OCI-LY1 (cell line): ENCODE measurements around the gene TPGS2.
A peak's percentile ranks its signal among the peaks of the same experiment; 100 is the strongest.
"Not testable (repeated sequence)": the region's sequence is repeated elsewhere in the genome, so short reads cannot be mapped to it uniquely, and the experiment has no call there.

Experiments
- H2AFZ ChIP-seq: fragments of 200-600 bp; sonication (generic), shearing (Covaris generic); 2 replicates; pipeline ENCODE4 v1.6.0; 2014; ENCODE audit warnings: antibody characterized with exemption, mild to moderate bottlenecking, low read length
- H3F3A ChIP-seq: fragments of 200-600 bp; sonication (generic), shearing (Covaris generic); 2 replicates; pipeline ENCODE4 v1.6.0; 2014; ENCODE audit warnings: mild to moderate bottlenecking, antibody characterized with exemption, low read length, moderate library complexity; ENCODE audit not compliant: insufficient read depth
- H3K27ac ChIP-seq: fragments of 200-600 bp; sonication (generic); 2 replicates; pipeline ENCODE4 v1.5.1; 2014; ENCODE audit warnings: low read length, mixed run types, mild to moderate bottlenecking, low read depth; ENCODE audit not compliant: poor library complexity, severe bottlenecking
- H3K27me3 ChIP-seq: fragments of 200-600 bp; sonication (generic); 2 replicates; pipeline ENCODE4 v1.6.0; 2014; ENCODE audit warnings: antibody characterized with exemption, mild to moderate bottlenecking, low read length, moderate library complexity; ENCODE audit not compliant: insufficient read depth
- H3K36me3 ChIP-seq: fragments of 200-600 bp; sonication (generic); 2 replicates; pipeline ENCODE4 v1.6.1; 2014; ENCODE audit warnings: mild to moderate bottlenecking, antibody characterized with exemption, low read length, moderate library complexity, mixed read lengths; ENCODE audit not compliant: insufficient read depth
- H3K4me1 ChIP-seq: fragments of 200-600 bp; sonication (generic); 2 replicates; pipeline ENCODE4 v1.5.1; 2014; ENCODE audit warnings: mild to moderate bottlenecking, low read length, moderate library complexity; ENCODE audit not compliant: insufficient read depth, severe bottlenecking
- H3K4me2 ChIP-seq: fragments of 200-600 bp; sonication (generic), shearing (Covaris generic); 2 replicates; pipeline ENCODE4 v1.6.1; 2014; ENCODE audit warnings: low read length
- H3K4me3 ChIP-seq: fragments of 200-600 bp; sonication (generic); 2 replicates; pipeline ENCODE4 v1.5.1; 2014; ENCODE audit warnings: low read length, low read depth, mild to moderate bottlenecking, mixed read lengths; ENCODE audit not compliant: poor library complexity, severe bottlenecking
- H3K79me2 ChIP-seq: fragments of 200-600 bp; shearing (Covaris generic); 2 replicates; pipeline ENCODE4 v1.6.1; 2016; ENCODE audit warnings: mixed run types, low read length, mixed read lengths; ENCODE audit not compliant: insufficient read depth
- H3K9ac ChIP-seq: fragments of 200-600 bp; sonication (generic), shearing (Covaris generic); 2 replicates; pipeline ENCODE4 v1.6.1; 2014; ENCODE audit warnings: mild to moderate bottlenecking, low read length, mixed read lengths
- H3K9me2 ChIP-seq: fragments of 200-600 bp; sonication (generic), shearing (Covaris generic); 2 replicates; pipeline ENCODE4 v1.6.1; 2014; ENCODE audit warnings: low read depth, mild to moderate bottlenecking, low read length, mixed read lengths
- H3K9me3 ChIP-seq: fragments of 200-600 bp; shearing (Covaris generic); 2 replicates; pipeline ENCODE4 v1.6.1; 2014; ENCODE audit warnings: low read length, mixed read lengths
- H4K20me1 ChIP-seq: fragments of 200-600 bp; sonication (generic), shearing (Covaris generic); 2 replicates; pipeline ENCODE4 v1.6.0; 2016; ENCODE audit warnings: mild to moderate bottlenecking, low read length; ENCODE audit not compliant: insufficient read depth
- EZH2 ChIP-seq: fragments of 200-600 bp; sonication (generic), shearing (Covaris generic); IDR thresholded peaks from 2 replicates; pipeline ENCODE4 v1.8.0; 2017; ENCODE audit warnings: borderline replicate concordance, mixed run types, mild to moderate bottlenecking, antibody characterized with exemption, low read length, moderate library complexity, mixed read lengths
- TF ChIP-seq, protein P1 (sequence below): fragments of 200-600 bp; sonication (generic), shearing (Covaris generic); IDR thresholded peaks from 2 replicates; pipeline ENCODE4 v1.5.1; 2017; ENCODE audit warnings: mild to moderate bottlenecking, antibody characterized with exemption, low read length, moderate library complexity, mixed read lengths

Gene TPGS2

DNA sequence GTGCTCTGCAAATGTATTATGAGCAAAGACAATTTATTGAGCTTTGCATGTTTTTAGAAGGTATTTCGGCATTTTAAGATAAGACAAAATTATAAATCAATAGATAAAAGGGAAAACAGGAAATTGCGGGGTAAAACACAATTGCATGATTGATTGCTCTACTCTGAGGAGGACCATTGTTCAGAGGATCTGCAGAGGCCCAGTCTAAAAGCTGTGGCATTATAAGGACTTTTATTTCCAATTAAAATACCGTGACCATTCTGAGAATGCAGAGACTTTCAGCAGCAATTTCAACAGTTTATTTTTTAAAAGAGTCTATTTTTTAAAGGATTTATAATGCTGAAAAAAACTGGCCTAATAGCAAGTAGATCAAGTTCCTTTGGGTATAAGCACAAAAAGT lies 62.0 kb downstream of the TPGS2 start:
- Histone ChIP-seq H3K27me3 (peaks cover 5% of the 10 kb centered on the region; the same call in 1 of the 2 replicates), H3K4me1 (peaks cover 8% of the 10 kb centered on the region), H3K4me3 (no peak overlapping the region)

DNA sequence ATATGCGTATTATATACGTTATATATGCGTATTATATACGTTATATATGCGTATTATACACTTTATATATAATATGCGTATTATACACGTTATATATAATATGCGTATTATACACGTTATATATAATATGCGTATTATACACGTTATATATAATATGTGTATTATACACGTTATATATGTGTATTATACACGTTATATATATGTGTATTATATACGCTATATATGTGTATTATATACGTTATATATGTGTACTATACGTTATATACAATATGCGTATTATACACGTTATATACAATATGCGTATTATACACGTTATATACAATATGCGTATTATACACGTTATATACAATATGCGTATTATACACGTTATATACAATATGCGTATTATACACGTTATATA lies 65.8 kb downstream of the TPGS2 start:
- not testable (repeated sequence) for H3F3A ChIP-seq, H3K4me1 ChIP-seq, H2AFZ ChIP-seq, H3K4me3 ChIP-seq, H3K36me3 ChIP-seq, H3K27ac ChIP-seq, H3K27me3 ChIP-seq, H3K9ac ChIP-seq, H3K4me2 ChIP-seq, H4K20me1 ChIP-seq, H3K9me3 ChIP-seq, H3K9me2 ChIP-seq, H3K79me2 ChIP-seq

More for the DNA sequence above, 62.0 kb downstream of the TPGS2 start:
- no peak overlapping the region for H3K4me2 ChIP-seq
- no peaks in the 10 kb centered on the region for H3K36me3 ChIP-seq
- H3K9me3 ChIP-seq: no peaks in the 10 kb centered on the region
- H2AFZ ChIP-seq: no peak overlapping the region
- no peaks in the 10 kb centered on the region for H3K79me2 ChIP-seq
- no peaks in the 10 kb centered on the region for H4K20me1 ChIP-seq
- no peaks in the 10 kb centered on the region for H3F3A ChIP-seq
- no peak overlapping the region for H3K9ac ChIP-seq
- no peak overlapping the region for H3K27ac ChIP-seq
- no peaks in the 10 kb centered on the region for H3K9me2 ChIP-seq
- no peak for TF ChIP-seq EZH2
- TF ChIP-seq, protein P1, sequence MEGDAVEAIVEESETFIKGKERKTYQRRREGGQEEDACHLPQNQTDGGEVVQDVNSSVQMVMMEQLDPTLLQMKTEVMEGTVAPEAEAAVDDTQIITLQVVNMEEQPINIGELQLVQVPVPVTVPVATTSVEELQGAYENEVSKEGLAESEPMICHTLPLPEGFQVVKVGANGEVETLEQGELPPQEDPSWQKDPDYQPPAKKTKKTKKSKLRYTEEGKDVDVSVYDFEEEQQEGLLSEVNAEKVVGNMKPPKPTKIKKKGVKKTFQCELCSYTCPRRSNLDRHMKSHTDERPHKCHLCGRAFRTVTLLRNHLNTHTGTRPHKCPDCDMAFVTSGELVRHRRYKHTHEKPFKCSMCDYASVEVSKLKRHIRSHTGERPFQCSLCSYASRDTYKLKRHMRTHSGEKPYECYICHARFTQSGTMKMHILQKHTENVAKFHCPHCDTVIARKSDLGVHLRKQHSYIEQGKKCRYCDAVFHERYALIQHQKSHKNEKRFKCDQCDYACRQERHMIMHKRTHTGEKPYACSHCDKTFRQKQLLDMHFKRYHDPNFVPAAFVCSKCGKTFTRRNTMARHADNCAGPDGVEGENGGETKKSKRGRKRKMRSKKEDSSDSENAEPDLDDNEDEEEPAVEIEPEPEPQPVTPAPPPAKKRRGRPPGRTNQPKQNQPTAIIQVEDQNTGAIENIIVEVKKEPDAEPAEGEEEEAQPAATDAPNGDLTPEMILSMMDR: no peak

DNA sequence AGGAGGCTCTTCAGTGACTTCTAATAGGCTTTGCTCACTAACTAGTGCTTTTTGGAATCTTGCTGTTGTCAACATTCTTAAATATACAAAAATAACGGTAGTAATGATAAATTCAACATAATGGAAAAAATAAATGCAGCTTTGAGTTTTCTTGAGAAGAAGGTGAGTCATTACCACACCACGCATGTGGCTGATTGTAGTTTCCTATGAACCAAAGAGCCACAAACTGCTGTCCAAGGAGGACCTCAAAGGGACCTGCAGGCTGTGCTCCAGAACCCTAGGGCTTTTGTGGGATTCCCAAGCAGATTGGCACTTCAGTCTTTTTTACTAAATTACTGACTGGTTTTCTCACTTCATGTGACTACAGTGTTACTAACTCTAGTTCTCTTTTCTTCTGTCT lies 66.7 kb downstream of the TPGS2 start:
- Histone ChIP-seq H3K9me2 (no peaks in the 10 kb centered on the region), H2AFZ (no peak overlapping the region), H3K27ac (no peak overlapping the region), H3K4me3 (no peak overlapping the region), H3F3A (no peaks in the 10 kb centered on the region), H3K9me3 (no peaks in the 10 kb centered on the region), H4K20me1 (no peaks in the 10 kb centered on the region), H3K4me2 (no peak overlapping the region), H3K9ac (no peak overlapping the region), H3K4me1 (no peaks in the 10 kb centered on the region), H3K79me2 (no peaks in the 10 kb centered on the region), H3K27me3 (peaks cover 5% of the 10 kb centered on the region; the same call in 1 of the 2 replicates), H3K36me3 (no peaks in the 10 kb centered on the region)
- TF ChIP-seq, protein P1: no peak
- TF ChIP-seq EZH2: no peak

DNA sequence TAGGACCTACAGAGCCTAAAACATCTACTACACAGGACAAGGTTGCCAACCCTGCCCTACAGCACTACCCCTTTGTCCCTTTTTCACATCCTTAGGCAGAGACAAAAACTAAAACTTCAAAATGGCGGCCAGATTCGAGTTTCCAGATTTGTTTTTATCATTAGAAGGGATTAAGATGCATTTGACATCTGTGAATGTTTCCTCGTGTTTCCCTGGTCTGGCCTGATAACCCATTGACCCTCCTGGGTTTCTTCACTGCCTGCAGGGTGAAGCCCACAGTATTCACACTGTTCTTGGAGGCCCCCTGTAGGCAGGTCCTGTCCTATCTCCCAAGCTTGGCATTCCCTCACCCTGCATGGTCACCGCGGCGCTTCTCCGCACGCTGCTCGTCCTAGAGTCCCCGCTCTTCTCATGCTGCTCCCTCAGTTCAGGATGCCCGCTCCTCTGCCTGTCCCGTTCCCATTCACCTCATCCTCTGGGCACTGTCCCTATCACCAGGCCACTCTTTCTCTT lies 67.6 kb downstream of the TPGS2 start:
- no peaks in the 10 kb centered on the region for H3K9me3 ChIP-seq
- H3K4me1 ChIP-seq: no peaks in the 10 kb centered on the region
- H3K27ac ChIP-seq: no peak overlapping the region
- H3K36me3 ChIP-seq: no peaks in the 10 kb centered on the region
- H3K4me2 ChIP-seq: no peak overlapping the region
- H3K9ac ChIP-seq: no peak overlapping the region
- H3K79me2 ChIP-seq: no peaks in the 10 kb centered on the region
- TF ChIP-seq, protein P1: peak; percentile 23; the same call in 1 of the 2 replicates
- no peak for TF ChIP-seq EZH2
- peaks cover under 1% of the 10 kb centered on the region; the same call in 1 of the 2 replicates for H3K27me3 ChIP-seq
- no peak overlapping the region for H2AFZ ChIP-seq
- H3F3A ChIP-seq: no peaks in the 10 kb centered on the region
- H4K20me1 ChIP-seq: no peaks in the 10 kb centered on the region
- no peak overlapping the region for H3K4me3 ChIP-seq
- no peaks in the 10 kb centered on the region for H3K9me2 ChIP-seq
